NCI-H2196 treated with DMSO at 0.1 percent for 48 hours (cell line): ENCODE data around the gene PEAK3.

ENCODE experiments used
- DNase-seq: peaks from one replicate; lab custom pipeline; 2025; ENCODE audit not compliant: unreplicated experiment; lab: John Stamatoyannopoulos, UW

The PEAK3 gene

DNA sequence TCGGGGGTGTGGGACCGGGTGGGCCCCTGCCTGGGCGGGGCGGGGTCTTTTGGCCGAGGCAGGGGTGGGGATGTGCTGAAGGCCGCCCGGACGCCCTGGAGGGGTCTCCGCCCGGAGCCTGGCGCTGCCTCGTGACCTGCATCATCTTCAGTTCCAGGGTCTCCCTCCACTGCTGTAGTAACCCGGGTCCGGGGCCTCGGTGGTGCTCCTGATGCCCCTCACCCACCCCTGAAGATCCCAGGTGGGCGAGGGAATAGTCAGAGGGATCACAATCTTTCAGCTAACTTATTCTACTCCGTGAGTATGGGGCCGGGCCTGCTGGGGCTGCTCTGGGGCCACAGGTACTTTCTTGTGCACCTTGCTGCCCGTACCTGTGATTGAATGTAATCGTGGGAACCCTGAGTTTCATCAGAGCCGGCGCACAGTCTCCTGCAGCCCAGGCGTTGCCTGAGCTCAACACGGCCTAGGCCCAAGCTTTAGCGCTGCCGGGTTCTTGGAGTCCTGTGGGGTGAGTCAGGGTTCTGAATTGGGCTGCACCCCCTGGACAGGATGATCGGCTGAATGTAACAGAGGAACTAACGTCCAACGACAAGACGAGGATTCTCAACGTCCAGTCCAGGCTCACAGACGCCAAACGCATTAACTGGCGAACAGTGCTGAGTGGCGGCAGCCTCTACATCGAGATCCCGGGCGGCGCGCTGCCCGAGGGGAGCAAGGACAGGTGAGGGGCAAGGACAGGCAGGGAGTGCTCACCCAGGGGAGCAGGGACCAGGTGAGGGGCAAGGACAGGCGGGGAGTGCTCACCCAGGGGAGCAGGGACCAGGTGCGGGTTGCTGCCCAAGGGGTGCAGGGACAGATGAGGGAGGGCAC is 10.5 kb downstream of the PEAK3 start:
- DNase-seq: no peak

DNA sequence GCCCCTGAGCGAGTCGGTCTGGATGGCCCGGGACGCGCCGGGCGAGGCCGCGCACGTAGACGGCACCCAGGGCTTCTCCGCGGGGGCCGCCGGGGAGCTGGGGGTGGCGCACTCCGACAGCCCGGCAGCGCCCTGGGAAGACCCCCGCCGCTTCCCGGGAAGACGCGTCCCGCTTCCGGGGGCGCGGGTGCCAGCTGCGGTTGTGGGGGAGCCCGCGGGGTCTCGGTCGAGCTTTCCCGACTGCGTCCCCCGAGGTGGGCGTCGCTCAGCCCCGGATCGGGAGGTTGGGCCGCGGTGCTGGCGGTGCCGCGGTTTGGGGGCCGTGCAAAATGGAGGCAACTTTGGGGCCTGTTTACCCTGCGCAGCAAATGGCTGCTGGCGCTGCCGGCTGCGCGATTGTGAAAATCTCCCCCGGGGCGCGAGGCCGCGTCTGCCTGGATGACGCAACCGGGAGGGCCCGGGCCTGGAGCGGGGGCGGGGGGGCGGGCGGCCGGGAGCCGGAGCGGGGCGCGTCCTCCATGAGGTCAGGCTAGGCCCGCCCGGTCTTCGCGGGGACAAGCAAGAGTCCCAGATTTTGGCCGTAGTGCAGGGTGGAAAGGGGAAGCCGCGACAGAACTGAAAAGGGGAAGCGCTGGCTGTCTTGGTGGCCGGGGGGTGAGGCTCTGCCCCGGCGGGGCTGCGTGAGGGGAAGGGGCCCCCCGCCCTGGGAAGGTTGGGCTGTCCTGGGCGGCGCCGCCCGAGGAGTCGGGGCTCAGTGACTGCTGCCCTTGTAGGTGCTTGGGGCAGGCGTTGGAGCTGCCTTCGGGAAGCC is 11.3 kb downstream of the PEAK3 start:
- no peak for DNase-seq

DNA sequence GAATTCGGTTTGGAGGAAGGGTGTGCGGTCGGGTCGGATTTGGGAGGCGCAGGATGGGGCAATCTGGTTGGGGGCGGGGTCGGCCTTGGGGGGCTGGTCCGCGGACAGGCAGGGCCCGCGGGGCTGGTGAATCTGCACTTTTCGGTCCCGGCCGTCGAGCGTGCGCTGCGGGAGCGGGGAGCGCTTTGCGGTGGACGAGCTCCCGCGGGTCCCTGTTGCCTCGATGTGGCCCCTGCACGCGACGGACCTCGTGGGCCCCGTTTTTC is 11.9 kb downstream of the PEAK3 start:
- no peak for DNase-seq

DNA sequence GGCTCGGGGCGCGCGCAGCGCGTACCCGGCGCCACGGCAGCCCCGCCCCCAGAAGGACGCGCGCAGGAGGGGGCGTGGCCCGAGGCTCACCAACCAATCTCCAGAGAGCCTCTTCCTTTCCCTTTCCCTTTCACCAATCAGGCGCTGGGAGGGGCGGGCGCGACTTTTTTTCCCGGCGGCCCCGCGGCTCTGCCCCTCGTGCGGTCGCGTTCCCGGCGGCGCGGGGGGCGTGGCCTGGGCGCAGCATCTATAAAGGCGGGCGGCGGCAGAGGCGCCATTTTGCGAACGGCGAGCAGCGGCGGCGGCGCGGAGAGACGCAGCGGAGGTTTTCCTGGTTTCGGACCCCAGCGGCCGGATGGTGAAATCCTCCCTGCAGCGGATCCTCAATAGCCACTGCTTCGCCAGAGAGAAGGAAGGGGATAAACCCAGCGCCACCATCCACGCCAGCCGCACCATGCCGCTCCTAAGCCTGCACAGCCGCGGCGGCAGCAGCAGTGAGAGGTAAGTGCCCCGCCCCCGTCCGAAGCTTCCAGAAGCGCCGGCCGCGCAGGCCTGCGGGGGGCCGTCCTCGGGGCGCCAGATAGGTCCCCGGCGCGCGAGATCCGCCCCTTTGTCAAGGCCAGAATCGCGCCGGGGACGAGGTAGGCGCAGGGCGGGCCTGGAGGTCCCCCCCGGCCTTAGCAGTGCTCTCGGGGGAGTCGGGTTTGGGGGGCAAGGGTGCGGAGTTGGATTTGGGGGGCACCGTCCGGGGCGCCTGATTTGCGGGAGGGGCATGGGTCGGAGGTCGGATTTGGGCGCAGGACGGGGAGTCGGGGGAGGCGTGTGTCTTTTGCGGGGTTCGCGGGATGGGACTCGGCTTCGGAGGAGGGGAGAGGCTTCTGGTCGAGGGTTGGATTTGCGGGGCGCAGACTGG is 12.5 kb downstream of the PEAK3 start:
- peak; percentile 96 for DNase-seq

DNA sequence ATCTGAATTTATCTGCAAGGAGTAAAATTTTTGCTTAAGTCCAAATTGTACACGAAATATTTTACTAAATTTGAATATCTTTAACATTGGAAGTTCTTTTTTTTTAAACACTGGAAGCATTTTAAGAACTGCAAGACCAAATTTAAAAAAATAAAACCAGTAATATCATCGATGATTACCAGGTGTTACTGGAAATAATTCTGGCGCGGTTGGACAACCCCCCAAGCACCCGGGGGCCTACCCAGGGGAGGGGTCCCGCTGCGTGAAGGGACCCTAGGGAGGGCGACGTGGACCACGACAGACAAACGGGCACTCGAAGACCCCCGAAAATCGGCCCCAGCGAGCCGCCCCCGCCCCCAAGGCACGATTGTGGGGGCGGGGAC is 13.1 kb downstream of the PEAK3 start:
- DNase-seq: no peak

DNA sequence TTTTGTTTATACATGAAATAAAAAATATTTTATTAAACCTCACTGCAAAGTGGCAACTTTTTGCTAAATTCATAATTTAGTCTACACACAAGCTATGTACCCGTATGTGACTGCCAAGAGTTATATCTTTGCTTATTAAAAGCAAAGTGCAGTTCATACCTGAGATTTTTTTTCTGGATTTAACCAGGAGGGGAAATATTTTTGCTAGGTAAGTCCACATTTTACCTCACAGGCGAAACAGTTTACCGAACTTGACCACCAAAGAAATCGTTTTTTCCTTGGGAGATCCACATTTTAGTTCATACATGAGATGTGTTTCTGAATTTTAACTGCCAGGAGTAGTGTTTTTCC is 13.5 kb downstream of the PEAK3 start:
- DNase-seq: no peak

DNA sequence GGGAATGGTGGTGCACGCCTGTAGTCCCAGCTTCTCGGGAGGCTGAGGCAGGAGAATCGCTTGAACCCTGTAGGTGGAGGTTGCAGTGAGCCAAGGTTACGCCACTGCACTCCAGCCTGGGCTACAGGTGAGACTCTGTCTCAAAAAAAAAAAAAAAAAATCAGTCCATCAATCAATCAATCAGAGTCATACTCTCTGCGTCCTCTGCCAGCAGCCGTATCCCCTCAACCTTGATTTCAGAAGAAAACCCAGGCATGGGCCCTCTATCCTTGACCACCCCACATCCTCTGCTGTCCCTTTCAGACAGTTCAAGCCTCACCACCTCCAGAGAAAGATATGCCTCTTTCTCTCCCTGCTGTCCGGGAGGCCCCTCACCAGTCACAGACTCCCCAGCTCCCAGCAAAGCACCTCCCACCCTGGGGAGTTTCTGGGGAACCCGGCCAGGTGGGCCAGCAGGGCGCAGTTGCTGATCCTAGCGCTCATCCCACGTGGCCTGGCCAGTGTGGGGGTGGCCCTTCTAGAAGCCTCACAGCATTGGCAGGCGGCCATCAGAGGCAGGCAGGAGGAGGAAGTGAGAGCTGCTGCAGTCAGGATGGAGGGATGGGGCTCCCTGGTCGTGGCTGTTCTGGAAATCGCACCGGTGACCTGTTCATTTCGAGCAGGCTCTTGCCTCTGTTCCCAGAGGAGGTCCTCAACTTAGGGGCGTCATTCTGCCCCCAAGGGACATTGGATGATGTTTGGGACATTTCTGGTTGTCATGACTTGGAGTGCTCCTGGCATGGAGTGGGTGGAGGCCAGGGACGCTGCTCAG is 15.6 kb downstream of the PEAK3 start:
- peak; percentile 55 for DNase-seq

DNA sequence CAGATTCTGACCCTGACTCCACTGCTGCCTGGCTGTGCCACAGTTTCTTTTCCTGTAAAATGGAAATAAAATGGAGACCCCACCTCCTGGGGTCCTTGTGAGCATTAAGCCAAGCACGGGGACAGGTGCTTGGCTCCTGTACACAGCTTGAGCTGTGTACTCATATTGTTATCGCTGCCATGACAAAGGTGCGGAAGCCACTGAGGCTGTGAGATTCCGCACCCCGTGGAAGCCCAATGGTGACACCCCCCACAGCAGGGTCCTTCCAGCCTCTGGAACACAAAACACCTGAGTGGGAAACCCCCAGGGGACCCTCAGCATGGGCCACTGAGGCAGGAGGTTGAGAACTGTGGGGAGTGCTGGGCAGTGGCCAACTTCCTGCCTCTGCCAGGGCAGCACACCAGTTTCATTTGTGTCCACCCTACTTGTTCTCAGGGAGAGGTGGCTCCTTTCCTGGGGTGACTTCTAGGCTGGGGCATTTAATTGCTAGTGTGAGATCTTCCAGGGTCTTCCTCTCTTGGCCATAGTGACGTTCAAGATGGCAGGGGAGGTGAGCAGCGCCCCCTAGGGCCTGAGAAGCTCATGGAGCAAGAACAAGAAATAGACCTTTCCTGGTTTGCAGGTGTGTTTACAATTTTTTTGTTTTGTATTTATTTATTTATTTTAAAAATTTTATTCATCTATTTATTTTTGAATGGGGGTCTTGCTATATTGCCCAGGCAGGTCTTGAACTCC is 20.4 kb downstream of the PEAK3 start:
- DNase-seq: no peak

DNA sequence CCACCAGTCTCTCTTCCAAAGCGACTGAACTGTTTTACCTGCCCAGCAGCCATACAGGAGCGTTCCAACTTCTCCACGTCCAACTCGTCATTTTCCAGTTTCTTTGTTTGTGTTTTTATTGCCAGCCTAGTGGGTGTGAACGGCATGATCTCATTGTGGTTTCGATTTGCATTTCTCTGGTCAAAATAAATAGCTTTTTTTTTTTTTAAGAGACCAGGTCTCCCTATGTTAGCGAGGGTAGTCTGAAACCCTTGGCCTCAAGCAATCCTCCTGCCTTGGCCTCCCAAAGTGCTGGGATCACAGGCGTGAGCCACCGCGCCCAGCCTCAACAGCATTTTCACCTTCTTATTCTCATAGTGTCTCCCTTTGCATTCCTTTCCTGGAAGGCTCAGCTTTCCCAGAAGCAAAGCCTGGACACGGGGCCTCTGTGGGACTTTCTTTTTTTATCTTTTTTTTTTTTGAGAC is 21.6 kb downstream of the PEAK3 start:
- no peak for DNase-seq

DNA sequence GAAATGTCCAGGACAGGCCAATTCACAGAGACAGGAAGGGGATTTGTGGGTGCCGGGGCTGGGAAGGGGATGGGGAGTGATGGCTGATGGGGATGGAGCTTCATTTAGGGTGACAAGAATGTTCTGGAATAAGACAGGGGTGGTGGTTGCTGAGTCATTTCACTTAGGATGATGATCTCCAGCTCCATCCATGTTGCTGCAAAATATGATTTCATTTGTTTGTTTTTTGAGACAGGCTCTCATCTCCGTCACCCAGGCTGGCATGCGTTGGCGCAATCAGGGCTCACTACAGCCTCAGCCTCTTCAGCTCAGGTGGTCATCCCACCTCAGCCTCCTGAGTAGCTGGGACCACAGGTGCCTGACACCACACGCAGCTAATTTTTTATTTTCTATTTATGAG is 22.6 kb downstream of the PEAK3 start:
- DNase-seq: no peak

DNA sequence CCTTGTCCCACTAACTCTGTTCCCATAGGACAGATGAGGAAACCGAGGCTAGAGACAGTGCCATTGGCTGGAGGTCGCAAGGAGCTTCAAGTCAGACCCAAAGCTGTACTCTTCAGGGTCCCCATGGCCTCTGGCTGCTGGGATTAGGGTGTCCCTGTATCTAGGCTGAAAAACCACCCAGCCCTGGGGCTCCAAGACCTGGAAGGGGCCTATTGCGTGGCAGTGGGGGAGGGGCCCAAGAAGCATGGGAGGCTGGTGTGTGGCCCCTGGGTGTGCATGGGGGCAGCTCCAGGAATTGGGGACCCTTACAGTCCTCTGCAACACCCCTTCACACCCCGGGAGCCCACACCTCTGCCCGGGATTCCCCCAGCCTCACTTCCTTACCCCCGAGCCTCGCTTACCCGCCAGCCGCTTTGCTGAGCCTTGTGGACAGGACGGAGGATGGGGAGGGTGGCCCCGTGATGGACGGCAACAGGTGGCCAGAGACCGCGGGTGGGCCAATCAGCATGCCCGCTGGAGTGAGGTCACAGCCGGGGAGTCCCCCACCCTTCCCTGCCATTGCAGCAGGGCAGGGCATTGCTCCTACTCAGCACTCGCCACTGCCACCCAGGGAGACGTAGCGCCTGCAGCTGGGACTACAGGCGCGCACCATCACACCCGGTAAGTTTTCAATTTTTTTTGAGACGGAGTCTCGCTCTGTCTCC is 25.8 kb downstream of the PEAK3 start, which contains the start of gene JSRP1:
TSS of gene JSRP1 (minus strand) at position 436 of the 704 bp plus-strand sequence. CDS start 1,103 bp downstream, outside the sequence.
- no peak for DNase-seq

DNA sequence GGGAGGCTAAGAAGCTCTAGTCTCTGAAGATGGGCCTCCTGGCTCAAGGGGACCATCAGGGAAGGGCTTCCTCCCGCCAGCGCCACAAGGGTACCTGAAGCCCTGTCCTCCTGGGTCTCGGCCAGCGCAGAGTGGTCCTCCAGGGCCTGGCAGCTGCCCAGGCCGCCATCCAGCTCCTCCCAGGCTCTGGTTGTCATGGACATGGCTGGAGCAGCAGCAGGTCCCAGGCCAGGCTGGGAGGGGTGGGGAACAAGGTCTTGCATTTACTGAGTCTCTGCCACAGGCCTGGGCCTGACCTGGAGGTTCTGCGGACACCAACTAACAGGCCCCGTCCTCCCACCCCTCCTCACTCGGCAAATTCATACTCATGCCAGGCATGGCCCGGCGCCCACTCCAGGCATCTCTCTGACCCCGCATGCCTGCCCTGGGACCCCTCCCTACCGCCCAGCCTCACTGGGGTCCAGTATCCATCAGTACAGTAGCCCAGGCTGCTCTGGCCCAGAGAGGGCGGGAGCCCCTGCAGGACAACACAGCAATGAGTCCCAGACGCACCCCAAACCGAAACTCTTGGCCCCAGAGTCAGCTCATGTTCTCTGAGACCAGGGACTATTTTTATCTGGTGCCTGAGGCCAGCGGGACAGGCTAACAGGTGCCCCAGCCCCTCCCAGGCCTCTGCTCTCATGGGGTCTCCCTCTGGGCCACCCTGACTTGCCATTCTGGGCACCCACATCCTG is 26.7 kb downstream of the PEAK3 start:
- DNase-seq: no peak

DNA sequence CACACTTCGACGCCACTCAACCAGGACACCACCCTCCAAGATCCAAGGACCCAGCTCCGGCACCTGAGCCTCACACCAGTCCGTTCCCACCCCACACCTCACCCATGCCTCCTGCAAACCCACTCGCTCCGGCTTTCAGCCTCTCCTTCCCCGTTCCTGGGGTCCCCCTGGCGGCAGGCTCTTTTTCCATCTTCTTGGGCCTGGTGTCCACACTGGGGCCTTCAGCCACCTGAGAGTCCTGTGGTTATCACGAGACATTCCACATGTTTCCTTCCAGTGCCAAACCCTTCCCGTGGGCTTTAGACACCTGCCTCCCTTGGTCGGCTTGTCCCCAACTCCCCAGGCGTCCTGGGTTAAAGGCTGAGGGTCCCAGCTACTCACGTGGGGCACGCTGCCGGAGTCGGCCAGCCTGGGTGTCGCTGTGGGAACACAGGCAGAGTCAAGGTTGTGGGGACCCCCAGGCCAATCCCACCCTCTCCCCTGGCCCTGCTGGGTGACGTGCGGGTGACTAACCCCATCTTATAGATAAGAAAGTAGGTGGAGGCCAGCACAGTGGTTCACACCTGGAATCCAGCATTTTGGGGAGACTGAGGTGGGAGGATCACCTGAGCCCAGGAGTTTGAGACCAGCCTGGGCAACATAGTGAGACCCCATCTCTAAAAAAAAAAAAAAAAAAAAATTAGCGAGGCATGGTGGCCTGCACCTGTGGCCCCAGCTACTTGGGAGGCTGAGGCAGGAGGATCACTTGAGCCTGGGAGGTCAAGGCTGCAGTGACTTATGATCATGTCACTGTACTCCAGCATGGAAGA is 27.7 kb downstream of the PEAK3 start:
- DNase-seq: no peak

DNA sequence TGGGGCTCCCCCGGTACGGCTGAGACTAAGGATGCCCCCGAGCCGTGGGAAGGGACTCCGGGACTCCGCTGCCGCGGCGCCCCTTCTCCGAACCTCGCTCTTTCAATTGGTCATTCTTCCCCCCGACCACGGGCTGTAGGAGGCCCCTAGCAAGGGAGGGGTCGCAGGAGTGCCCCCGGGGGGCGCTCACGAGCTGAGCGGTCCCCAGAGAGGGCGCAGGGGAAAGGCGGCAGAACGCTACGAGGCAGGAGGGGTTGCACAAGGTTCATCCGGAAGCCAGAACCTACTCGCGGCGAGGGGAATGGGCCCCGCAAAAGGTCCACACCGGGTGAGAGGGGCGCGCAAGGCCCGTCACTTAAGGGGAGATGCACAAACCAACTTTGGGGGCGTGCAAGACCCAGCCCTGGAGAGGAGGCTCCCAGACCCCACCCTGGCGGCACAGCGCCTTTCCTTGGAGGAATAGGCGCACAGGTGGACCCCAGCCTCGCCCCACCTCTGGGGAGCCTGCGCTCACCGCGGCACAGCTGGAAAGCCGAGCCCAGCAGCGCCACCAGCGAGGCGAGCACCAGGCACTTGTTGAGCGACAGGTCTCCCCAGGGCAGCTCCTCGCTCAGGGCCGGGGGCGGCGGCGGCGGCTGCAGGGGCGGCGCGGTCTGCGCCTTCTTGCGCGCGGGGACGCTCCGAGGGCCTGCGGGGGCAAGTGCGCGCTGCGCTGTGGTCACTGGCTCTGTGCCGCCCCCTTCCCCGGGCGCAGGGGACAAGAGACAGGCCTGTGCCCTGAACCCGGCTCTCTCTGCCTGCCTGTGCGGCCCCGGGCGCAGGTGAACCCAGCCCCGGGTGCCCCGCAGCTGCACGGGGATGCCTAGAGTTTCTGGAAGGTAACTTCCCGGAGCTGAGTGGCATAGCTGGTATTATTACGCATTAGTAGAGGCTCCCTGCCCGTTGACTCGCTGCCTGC is 28.6 kb downstream of the PEAK3 start:
- DNase-seq: no peak

DNA sequence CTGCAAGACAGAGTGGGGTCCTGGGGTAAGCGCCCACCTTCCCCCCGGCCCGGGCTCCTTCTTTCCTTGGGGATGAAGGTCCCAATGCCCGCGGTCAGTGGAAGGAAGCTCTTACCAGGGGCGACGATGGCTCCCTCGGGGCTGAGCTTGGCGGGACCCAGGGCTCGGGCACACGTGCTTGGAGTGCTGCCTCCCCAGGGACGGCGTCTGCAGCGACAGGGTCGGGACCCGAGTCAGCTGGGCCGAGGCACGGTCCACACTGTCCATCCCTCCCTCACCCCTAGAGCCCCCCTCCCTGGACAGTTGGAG is 29.2 kb downstream of the PEAK3 start:
- no peak for DNase-seq

DNA sequence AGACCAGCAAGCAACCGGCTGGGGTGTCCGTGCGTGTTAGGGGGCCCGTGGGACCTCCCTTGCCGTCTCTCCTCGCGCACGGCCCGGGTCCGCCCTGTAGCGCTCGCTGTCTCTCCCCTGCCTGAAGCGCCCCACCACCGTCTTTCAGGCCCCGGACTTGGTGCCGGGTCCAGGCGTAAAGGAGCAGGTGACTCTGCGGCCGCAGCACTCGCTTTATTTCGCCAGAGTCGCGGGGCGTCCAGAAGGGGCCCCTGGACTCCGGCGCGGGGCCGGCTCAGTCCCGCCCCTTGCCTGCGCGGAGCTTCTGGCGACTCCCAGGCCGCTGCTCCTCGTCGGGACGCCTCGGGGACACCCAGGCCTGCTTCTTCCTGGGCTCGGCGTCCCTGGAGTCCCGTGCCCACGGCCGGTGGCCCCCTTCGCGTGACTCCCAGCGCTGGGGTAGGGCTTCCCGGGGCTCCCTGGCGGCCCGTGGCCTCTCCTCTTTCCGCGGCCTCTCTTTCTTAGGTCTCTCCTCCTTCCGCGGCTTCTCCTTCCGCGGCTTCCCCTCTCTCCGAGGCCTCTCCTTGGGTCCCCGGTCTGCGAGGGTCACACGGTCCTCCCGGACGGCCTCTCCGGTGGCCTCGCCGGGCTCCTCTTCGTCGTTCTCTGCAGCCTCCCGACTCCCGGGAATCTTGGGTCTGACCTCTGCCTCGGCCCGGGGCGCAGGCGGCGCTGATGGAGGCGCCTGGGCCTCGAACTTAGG is 29.7 kb downstream of the PEAK3 start:
- DNase-seq: no peak
